ENCODE results near the gene PGLYRP4.

- TF ChIP-seq POLR2AphosphoS5 (IDR thresholded peaks at IDR 0.05) (no peak), CTCF (IDR thresholded peaks at IDR 0.05) (no peak)
These were observed 8.3 kb downstream of the PGLYRP4 start for GRCh38 chr1:153340356-153340755.

Measured in prostate gland (tissue), 2 donors.